ENCODE measurements around the gene CNNM3.

GRCh38 chr2:96859099-96859649, 43.1 kb downstream of the CNNM3 start:
- TF ChIP-seq CTCF (IDR thresholded peaks at IDR 0.05; ENCODE audit: insufficient read depth, low read length, poor library complexity, severe bottlenecking), result no peak
- no peak for TF ChIP-seq EZH2phosphoT487 (conservative IDR thresholded peaks at IDR 0.05; ENCODE audit: low read length)
